ENCODE data around the gene MINDY4.

MINDY4 gene

GRCh38 chr7:30902466-30902865, 131.2 kb downstream of the MINDY4 start:
- H3K4me3 ChIP-seq (ENCODE audit: low read depth in 1 of 2, low read length in 2 of 2) = no peak overlapping the region
- H3K27me3 ChIP-seq (ENCODE audit: control insufficient read depth in 1 of 2, insufficient read depth in 2 of 2, low read length in 2 of 2) = no peaks in the 10 kb centered on the region
- no peak overlapping the region for H3K27ac ChIP-seq (ENCODE audit: low read depth, low read length)
- peaks cover 19% of the 10 kb centered on the region for H3K4me1 ChIP-seq (ENCODE audit: insufficient read depth, low read length)
- H3K36me3 ChIP-seq (ENCODE audit: insufficient read depth, low read length) = no peaks in the 10 kb centered on the region
- H3K9ac ChIP-seq (ENCODE audit: low read length) = no peak overlapping the region
- H3K9me3 ChIP-seq (ENCODE audit: low read length) = no peaks in the 10 kb centered on the region

GRCh38 chr7:30903146-30903545, 131.9 kb downstream of the MINDY4 start:
- Histone ChIP-seq H3K9me3 (ENCODE audit: low read length) (no peaks in the 10 kb centered on the region), H3K36me3 (ENCODE audit: insufficient read depth, low read length) (no peaks in the 10 kb centered on the region), H3K9ac (ENCODE audit: low read length) (no peak overlapping the region), H3K27me3 (ENCODE audit: control insufficient read depth in 1 of 2, insufficient read depth in 2 of 2, low read length in 2 of 2) (no peaks in the 10 kb centered on the region), H3K4me1 (ENCODE audit: insufficient read depth, low read length) (peaks cover 18% of the 10 kb centered on the region), H3K4me3 (ENCODE audit: low read depth in 1 of 2, low read length in 2 of 2) (no peak overlapping the region), H3K27ac (ENCODE audit: low read depth, low read length) (no peak overlapping the region)

GRCh38 chr7:30904561-30904960, 133.3 kb downstream of the MINDY4 start:
- Histone ChIP-seq H3K36me3 (ENCODE audit: insufficient read depth, low read length) (no peaks in the 10 kb centered on the region), H3K27me3 (ENCODE audit: control insufficient read depth in 1 of 2, insufficient read depth in 2 of 2, low read length in 2 of 2) (no peaks in the 10 kb centered on the region), H3K27ac (ENCODE audit: low read depth, low read length) (no peak overlapping the region), H3K9ac (ENCODE audit: low read length) (no peak overlapping the region), H3K4me1 (ENCODE audit: insufficient read depth, low read length) (peaks cover 28% of the 10 kb centered on the region), H3K4me3 (ENCODE audit: low read depth in 1 of 2, low read length in 2 of 2) (no peak overlapping the region), H3K9me3 (ENCODE audit: low read length) (no peaks in the 10 kb centered on the region)

- H3K27ac ChIP-seq (ENCODE audit: low read depth, low read length) = peak overlapping the region; percentile 14
- no peak overlapping the region for H3K9ac ChIP-seq (ENCODE audit: low read length)
Observed at GRCh38 chr7:30905078-30906012, 134.1 kb downstream of the MINDY4 start.

GRCh38 chr7:30906014-30906413, 134.8 kb downstream of the MINDY4 start:
- no peak overlapping the region for H3K9ac ChIP-seq (ENCODE audit: low read length)
- no peaks in the 10 kb centered on the region for H3K9me3 ChIP-seq (ENCODE audit: low read length)
- peak overlapping the region; percentile 14 for H3K27ac ChIP-seq (ENCODE audit: low read depth, low read length)
- H3K36me3 ChIP-seq (ENCODE audit: insufficient read depth, low read length) = no peaks in the 10 kb centered on the region
- peaks cover 42% of the 10 kb centered on the region for H3K4me1 ChIP-seq (ENCODE audit: insufficient read depth, low read length)
- H3K27me3 ChIP-seq (ENCODE audit: control insufficient read depth in 1 of 2, insufficient read depth in 2 of 2, low read length in 2 of 2) = no peaks in the 10 kb centered on the region
- no peak overlapping the region for H3K4me3 ChIP-seq (ENCODE audit: low read depth in 1 of 2, low read length in 2 of 2)

More at GRCh38 chr7:30905078-30906012, 134.1 kb downstream of the MINDY4 start:
- Histone ChIP-seq H3K27me3 (ENCODE audit: control insufficient read depth in 1 of 2, insufficient read depth in 2 of 2, low read length in 2 of 2) (no peaks in the 10 kb centered on the region), H3K4me3 (ENCODE audit: low read depth in 1 of 2, low read length in 2 of 2) (no peak overlapping the region), H3K36me3 (ENCODE audit: insufficient read depth, low read length) (no peaks in the 10 kb centered on the region), H3K9me3 (ENCODE audit: low read length) (no peaks in the 10 kb centered on the region), H3K4me1 (ENCODE audit: insufficient read depth, low read length) (peaks cover 36% of the 10 kb centered on the region)

- Histone ChIP-seq H3K4me1 (ENCODE audit: insufficient read depth, low read length) (peaks cover 44% of the 10 kb centered on the region), H3K9ac (ENCODE audit: low read length) (no peak overlapping the region)
Observed at GRCh38 chr7:30906515-30907240, 135.5 kb downstream of the MINDY4 start.

GRCh38 chr7:30907527-30908267, 136.5 kb downstream of the MINDY4 start:
- H3K36me3 ChIP-seq (ENCODE audit: insufficient read depth, low read length) = no peaks in the 10 kb centered on the region
- no peaks in the 10 kb centered on the region for H3K27me3 ChIP-seq (ENCODE audit: control insufficient read depth in 1 of 2, insufficient read depth in 2 of 2, low read length in 2 of 2)
- no peaks in the 10 kb centered on the region for H3K9me3 ChIP-seq (ENCODE audit: low read length)
- H3K27ac ChIP-seq (ENCODE audit: low read depth, low read length) = no peak overlapping the region
- no peak overlapping the region for H3K4me3 ChIP-seq (ENCODE audit: low read depth in 1 of 2, low read length in 2 of 2)
- H3K9ac ChIP-seq (ENCODE audit: low read length) = no peak overlapping the region
- H3K4me1 ChIP-seq (ENCODE audit: insufficient read depth, low read length) = peaks cover 44% of the 10 kb centered on the region

More at GRCh38 chr7:30906515-30907240, 135.5 kb downstream of the MINDY4 start:
- H3K27me3 ChIP-seq (ENCODE audit: control insufficient read depth in 1 of 2, insufficient read depth in 2 of 2, low read length in 2 of 2) = no peaks in the 10 kb centered on the region
- H3K36me3 ChIP-seq (ENCODE audit: insufficient read depth, low read length) = no peaks in the 10 kb centered on the region
- no peak overlapping the region for H3K4me3 ChIP-seq (ENCODE audit: low read depth in 1 of 2, low read length in 2 of 2)
- peak overlapping the region; percentile 8 for H3K27ac ChIP-seq (ENCODE audit: low read depth, low read length)
- H3K9me3 ChIP-seq (ENCODE audit: low read length) = no peaks in the 10 kb centered on the region

GRCh38 chr7:30908681-30909080, 137.5 kb downstream of the MINDY4 start:
- Histone ChIP-seq H3K27ac (ENCODE audit: low read depth, low read length) (no peak overlapping the region), H3K9ac (ENCODE audit: low read length) (no peak overlapping the region), H3K36me3 (ENCODE audit: insufficient read depth, low read length) (no peaks in the 10 kb centered on the region), H3K9me3 (ENCODE audit: low read length) (no peaks in the 10 kb centered on the region), H3K4me1 (ENCODE audit: insufficient read depth, low read length) (peaks cover 46% of the 10 kb centered on the region), H3K4me3 (ENCODE audit: low read depth in 1 of 2, low read length in 2 of 2) (no peak overlapping the region), H3K27me3 (ENCODE audit: control insufficient read depth in 1 of 2, insufficient read depth in 2 of 2, low read length in 2 of 2) (no peaks in the 10 kb centered on the region)

GRCh38 chr7:30909431-30909830, 138.2 kb downstream of the MINDY4 start:
- H3K4me3 ChIP-seq (ENCODE audit: low read depth in 1 of 2, low read length in 2 of 2) = no peak overlapping the region
- no peaks in the 10 kb centered on the region for H3K9me3 ChIP-seq (ENCODE audit: low read length)
- H3K27me3 ChIP-seq (ENCODE audit: control insufficient read depth in 1 of 2, insufficient read depth in 2 of 2, low read length in 2 of 2) = no peaks in the 10 kb centered on the region
- peaks cover 54% of the 10 kb centered on the region for H3K4me1 ChIP-seq (ENCODE audit: insufficient read depth, low read length)
- no peaks in the 10 kb centered on the region for H3K36me3 ChIP-seq (ENCODE audit: insufficient read depth, low read length)
- H3K9ac ChIP-seq (ENCODE audit: low read length) = no peak overlapping the region
- peak overlapping the region; percentile 84 for H3K27ac ChIP-seq (ENCODE audit: low read depth, low read length)

- Histone ChIP-seq H3K27me3 (ENCODE audit: control insufficient read depth in 1 of 2, insufficient read depth in 2 of 2, low read length in 2 of 2) (no peaks in the 10 kb centered on the region), H3K36me3 (ENCODE audit: insufficient read depth, low read length) (no peaks in the 10 kb centered on the region), H3K9ac (ENCODE audit: low read length) (no peak overlapping the region), H3K27ac (ENCODE audit: low read depth, low read length) (peak overlapping the region; percentile 84), H3K4me1 (ENCODE audit: insufficient read depth, low read length) (peaks cover 65% of the 10 kb centered on the region), H3K4me3 (ENCODE audit: low read depth in 1 of 2, low read length in 2 of 2) (peak overlapping the region in 1 of 2 donors; percentile 38), H3K9me3 (ENCODE audit: low read length) (no peaks in the 10 kb centered on the region)
Observed at GRCh38 chr7:30910411-30911073, 139.3 kb downstream of the MINDY4 start.
